ENCODE data around the gene CDH4. TPM values are rescaled to one million over a fixed set of nuclear protein-coding genes. Genes with fewer than 3 reads are reported as not detected.

CDH4 gene
- total RNA-seq, 2 experiments from 2014 or later = not detected

DNA sequence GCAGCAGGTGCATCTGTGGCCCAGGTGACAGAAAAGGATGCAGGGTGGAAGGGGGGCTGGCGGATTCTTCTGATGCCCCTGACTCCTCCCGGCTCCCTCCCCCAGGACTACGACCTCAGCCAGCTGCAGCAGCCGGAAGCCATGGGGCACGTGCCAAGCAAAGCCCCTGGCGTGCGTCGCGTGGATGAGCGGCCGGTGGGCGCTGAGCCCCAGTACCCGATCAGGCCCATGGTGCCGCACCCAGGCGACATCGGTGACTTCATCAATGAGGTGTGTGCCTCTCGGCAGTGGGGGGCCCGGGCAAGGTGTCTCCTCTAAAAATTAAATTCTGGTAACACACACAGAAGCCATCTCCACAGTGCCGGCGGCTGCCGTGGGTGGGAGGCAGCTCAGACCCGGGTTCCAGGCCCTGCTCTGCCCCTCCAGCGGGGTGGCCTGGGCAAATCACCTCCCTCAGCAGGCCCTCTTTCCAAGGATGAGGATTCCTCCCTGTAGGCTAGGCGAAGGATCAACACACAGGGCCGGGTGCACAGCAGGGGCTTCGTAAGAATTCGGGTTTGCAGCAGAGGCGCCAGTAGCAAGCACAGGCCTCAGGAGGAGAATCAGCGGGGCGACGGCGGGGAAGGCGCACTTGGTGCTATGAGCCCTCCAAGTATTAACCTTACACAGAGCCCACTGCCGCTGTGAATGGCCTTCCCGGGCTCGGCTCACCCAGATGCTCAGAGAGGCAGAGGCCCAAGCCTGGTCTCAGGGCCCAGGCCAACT is 682.1 kb downstream of the CDH4 start:
- H3K4me3 ChIP-seq (ENCODE audit: low read depth, low read length, poor library complexity, severe bottlenecking) = no peak overlapping the region
- H3K27ac ChIP-seq (ENCODE audit: low read depth, low read length, poor library complexity, severe bottlenecking) = no peak overlapping the region
- no TSS peak for BruUV-seq (replicated peaks)
- H2AFZ ChIP-seq (ENCODE audit: low read length) = no peak overlapping the region
- ChIA-PET POLR2A (no interaction called here), CTCF (ENCODE audit: unreplicated experiment) (no interaction called here)
- no peak overlapping the region for H3K4me2 ChIP-seq (ENCODE audit: low read length)
- H3K9me2 ChIP-seq (ENCODE audit: insufficient read depth, low read length) = no peaks in the 10 kb centered on the region
- TF ChIP-seq CTCF (conservative IDR thresholded peaks at IDR 0.05; ENCODE audit: low read length) (no peak), EZH2phosphoT487 (IDR thresholded peaks at IDR 0.05; ENCODE audit: borderline replicate concordance, low read depth, low read length) (no peak)
- H3K79me2 ChIP-seq (ENCODE audit: insufficient read depth, low read depth, low read length) = no peaks in the 10 kb centered on the region
- H3K36me3 ChIP-seq (ENCODE audit: insufficient read depth, low read length) = no peaks in the 10 kb centered on the region
- no peak for DNase-seq (ENCODE audit: low spot score)
- no peaks in the 10 kb centered on the region for H3K4me1 ChIP-seq (ENCODE audit: insufficient read depth, low read length, poor library complexity, severe bottlenecking)
- H3K9me3 ChIP-seq (ENCODE audit: low read length) = no peaks in the 10 kb centered on the region
- intact Hi-C loops (cut with micrococcal nuclease; ENCODE audit: unreplicated experiment) = no loop called here
- no peaks in the 10 kb centered on the region for H4K20me1 ChIP-seq (ENCODE audit: insufficient read depth, low read length)

GRCh38 chr20:61934716-61935530 is 682.9 kb downstream of the CDH4 start:
- Histone ChIP-seq H3K9me2 (ENCODE audit: insufficient read depth, low read length) (no peaks in the 10 kb centered on the region), H3K36me3 (ENCODE audit: insufficient read depth, low read length) (no peaks in the 10 kb centered on the region), H3K4me2 (ENCODE audit: low read length) (no peak overlapping the region), H4K20me1 (ENCODE audit: insufficient read depth, low read length) (no peaks in the 10 kb centered on the region), H3K79me2 (ENCODE audit: insufficient read depth, low read depth, low read length) (no peaks in the 10 kb centered on the region), H3K27ac (ENCODE audit: low read depth, low read length, poor library complexity, severe bottlenecking) (no peak overlapping the region), H3K4me1 (ENCODE audit: insufficient read depth, low read length, poor library complexity, severe bottlenecking) (no peaks in the 10 kb centered on the region), H3K4me3 (ENCODE audit: low read depth, low read length, poor library complexity, severe bottlenecking) (no peak overlapping the region), H3K9me3 (ENCODE audit: low read length) (no peaks in the 10 kb centered on the region), H2AFZ (ENCODE audit: low read length) (no peak overlapping the region)
- DNase-seq (ENCODE audit: low spot score) = no peak
- CTCF ChIA-PET (ENCODE audit: unreplicated experiment) = no interaction called here
- no peak for TF ChIP-seq CTCF (conservative IDR thresholded peaks at IDR 0.05; ENCODE audit: low read length)
- TF ChIP-seq EZH2phosphoT487 (IDR thresholded peaks at IDR 0.05; ENCODE audit: borderline replicate concordance, low read depth, low read length) = no peak
- no TSS peak for BruUV-seq (replicated peaks)
- intact Hi-C loops (cut with micrococcal nuclease; ENCODE audit: unreplicated experiment) = no loop called here
- POLR2A ChIA-PET = no interaction called here

All from OCI-LY7 (cell line).